ENCODE data around the gene SUCO. TPM values are rescaled to one million over a fixed set of nuclear protein-coding genes. Genes with fewer than 3 reads are reported as not detected.
A peak's percentile ranks its signal among the peaks of the same experiment; 100 is the strongest.

SUCO gene
- total and polyA plus RNA-seq, 5 donors from 2014 or later = 9.0 to 108 (median 15.5) TPM

- no peaks in the 10 kb centered on the region for H3K9me3 ChIP-seq (ENCODE audit: control insufficient read depth in 2 of 2, low read length in 2 of 2)
- H3K4me3 ChIP-seq (ENCODE audit: low read depth, low read length) = no peak overlapping the region
- no peak overlapping the region for H3K27ac Mint-ChIP-seq
- H3K27ac ChIP-seq (ENCODE audit: insufficient read depth, low read length, poor library complexity, severe bottlenecking) = no peak overlapping the region
- DNase-seq (no peak), ATAC-seq (ENCODE audit: low read depth in 2 of 2) (no peak)
- H3K4me3 Mint-ChIP-seq = no peak overlapping the region
- H3K9me3 Mint-ChIP-seq = peaks cover 0 to 4% (median 0%) of the 10 kb centered on the region in 7 donors
- peaks cover 40% of the 10 kb centered on the region for H3K36me3 Mint-ChIP-seq
- no peaks in the 10 kb centered on the region for H3K27me3 ChIP-seq (ENCODE audit: control insufficient read depth, insufficient read depth, low read length)
- peaks cover 8 to 18% (median 13%) of the 10 kb centered on the region in 4 donors for H3K4me1 Mint-ChIP-seq
- H3K27me3 Mint-ChIP-seq = no peaks in the 10 kb centered on the region
- H3K36me3 ChIP-seq (ENCODE audit: control insufficient read depth, insufficient read depth, low read length) = peaks cover 41% of the 10 kb centered on the region
- peaks cover 4% of the 10 kb centered on the region for H3K4me1 ChIP-seq (ENCODE audit: control insufficient read depth, insufficient read depth, low read length, poor library complexity, severe bottlenecking)
These were observed 67.7 kb downstream of the SUCO start for GRCh38 chr1:172600615-172601014.

DNA sequence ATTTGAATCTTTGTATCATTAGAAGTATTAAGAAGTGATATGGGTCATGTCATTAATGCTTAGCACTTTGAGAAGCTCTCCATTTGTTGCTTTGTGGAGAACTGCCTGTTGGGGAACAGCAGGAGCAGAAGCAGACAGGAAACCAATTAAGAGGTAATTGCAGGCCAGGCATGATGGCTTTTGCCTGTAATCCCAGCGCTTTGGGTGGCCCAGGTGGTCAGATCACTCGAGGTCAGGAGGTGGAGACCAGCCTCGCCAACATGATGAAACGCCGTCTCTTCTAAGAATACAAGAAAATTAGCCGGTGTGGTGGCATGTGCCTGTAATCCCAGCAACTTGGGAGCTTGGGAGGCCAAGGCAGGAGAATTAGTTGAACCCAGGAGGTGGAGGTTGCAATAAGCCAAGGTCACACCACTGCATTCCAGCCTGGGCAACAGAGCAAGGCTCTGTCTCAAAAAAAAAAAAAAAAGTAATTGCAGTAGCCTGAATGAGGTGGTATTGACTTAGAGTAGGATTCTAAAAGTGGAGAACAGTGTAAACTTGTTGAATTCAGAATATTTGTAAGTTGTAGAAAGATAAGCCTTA is 68.2 kb downstream of the SUCO start:
- Histone ChIP-seq H3K27ac (ENCODE audit: insufficient read depth, low read length, poor library complexity, severe bottlenecking) (no peak overlapping the region), H3K36me3 (ENCODE audit: control insufficient read depth, insufficient read depth, low read length) (peaks cover 43% of the 10 kb centered on the region), H3K4me3 (ENCODE audit: low read depth, low read length) (no peak overlapping the region), H3K27me3 (ENCODE audit: control insufficient read depth, insufficient read depth, low read length) (no peaks in the 10 kb centered on the region), H3K9me3 (ENCODE audit: control insufficient read depth in 2 of 2, low read length in 2 of 2) (no peaks in the 10 kb centered on the region), H3K4me1 (ENCODE audit: control insufficient read depth, insufficient read depth, low read length, poor library complexity, severe bottlenecking) (peaks cover 4% of the 10 kb centered on the region)
- Mint-ChIP-seq H3K27me3 (no peaks in the 10 kb centered on the region), H3K36me3 (peaks cover 35% of the 10 kb centered on the region), H3K9me3 (no peaks in the 10 kb centered on the region), H3K4me3 (no peak overlapping the region), H3K27ac (peak overlapping the region in 1 of 3 donors; percentile 1), H3K4me1 (peaks cover 6 to 13% (median 10%) of the 10 kb centered on the region in 4 donors)
- no peak for DNase-seq
- no peak for ATAC-seq (ENCODE audit: low read depth in 2 of 2)

DNA sequence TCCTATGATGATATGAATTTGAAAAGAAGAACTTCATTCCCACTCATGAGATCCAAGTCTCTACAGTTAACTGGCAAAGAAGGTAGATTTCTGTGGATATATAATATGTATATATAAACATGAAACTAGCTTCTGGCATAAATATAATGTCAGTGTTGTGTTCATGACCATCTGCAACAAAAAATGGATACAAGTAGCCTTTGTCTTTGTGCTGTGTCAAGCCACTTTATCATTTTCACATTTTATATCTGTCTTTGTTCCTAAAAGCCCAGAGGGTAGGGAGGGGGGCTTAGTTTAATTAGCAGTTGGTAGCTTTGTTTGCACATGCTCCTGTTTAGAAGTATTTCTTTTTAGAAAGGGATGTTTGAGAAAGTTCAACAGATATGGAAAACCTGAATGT is 69.8 kb downstream of the SUCO start:
- DNase-seq (no peak), ATAC-seq (ENCODE audit: low read depth in 2 of 2) (no peak)
- peaks cover 38% of the 10 kb centered on the region for H3K36me3 ChIP-seq (ENCODE audit: control insufficient read depth, insufficient read depth, low read length)
- no peaks in the 10 kb centered on the region for H3K9me3 ChIP-seq (ENCODE audit: control insufficient read depth in 2 of 2, low read length in 2 of 2)
- no peak overlapping the region for H3K27ac ChIP-seq (ENCODE audit: insufficient read depth, low read length, poor library complexity, severe bottlenecking)
- H3K27me3 ChIP-seq (ENCODE audit: control insufficient read depth, insufficient read depth, low read length) = no peaks in the 10 kb centered on the region
- H3K27me3 Mint-ChIP-seq = no peaks in the 10 kb centered on the region
- H3K4me3 Mint-ChIP-seq = no peak overlapping the region
- H3K36me3 Mint-ChIP-seq = peaks cover 20% of the 10 kb centered on the region
- H3K9me3 Mint-ChIP-seq = no peaks in the 10 kb centered on the region
- peaks cover 0 to 12% (median 7%) of the 10 kb centered on the region in 4 donors for H3K4me1 Mint-ChIP-seq
- no peak overlapping the region for H3K4me3 ChIP-seq (ENCODE audit: low read depth, low read length)
- peak overlapping the region in 1 of 3 donors; percentile 15 for H3K27ac Mint-ChIP-seq
- no peaks in the 10 kb centered on the region for H3K4me1 ChIP-seq (ENCODE audit: control insufficient read depth, insufficient read depth, low read length, poor library complexity, severe bottlenecking)

DNA sequence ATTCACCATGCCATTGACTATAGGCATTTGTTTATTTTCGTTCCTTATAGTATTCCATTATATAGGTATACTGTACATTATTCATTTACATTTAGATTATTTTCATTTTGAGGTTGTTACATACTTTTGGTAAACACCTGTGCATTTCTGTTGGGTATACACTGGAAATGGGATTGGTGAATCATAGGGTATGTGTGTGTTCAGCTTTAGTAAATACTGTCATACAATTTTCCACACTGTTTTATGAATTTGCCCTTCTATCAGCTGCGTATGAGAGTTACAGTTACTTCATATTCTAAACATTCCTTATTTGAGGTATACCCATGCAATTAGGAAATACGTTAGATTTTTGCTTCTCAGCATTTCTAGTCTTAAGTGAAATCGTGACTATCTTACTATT is 70.9 kb downstream of the SUCO start:
- Mint-ChIP-seq H3K36me3 (peaks cover 14% of the 10 kb centered on the region), H3K27me3 (no peaks in the 10 kb centered on the region), H3K9me3 (no peaks in the 10 kb centered on the region), H3K4me1 (peaks cover 0 to 6% (median 5%) of the 10 kb centered on the region in 4 donors), H3K4me3 (no peak overlapping the region), H3K27ac (no peak overlapping the region)
- DNase-seq (no peak), ATAC-seq (ENCODE audit: low read depth in 2 of 2) (no peak)
- no peak overlapping the region for H3K27ac ChIP-seq (ENCODE audit: insufficient read depth, low read length, poor library complexity, severe bottlenecking)
- no peaks in the 10 kb centered on the region for H3K9me3 ChIP-seq (ENCODE audit: control insufficient read depth in 2 of 2, low read length in 2 of 2)
- peaks cover 37% of the 10 kb centered on the region for H3K36me3 ChIP-seq (ENCODE audit: control insufficient read depth, insufficient read depth, low read length)
- no peaks in the 10 kb centered on the region for H3K27me3 ChIP-seq (ENCODE audit: control insufficient read depth, insufficient read depth, low read length)
- H3K4me1 ChIP-seq (ENCODE audit: control insufficient read depth, insufficient read depth, low read length, poor library complexity, severe bottlenecking) = no peaks in the 10 kb centered on the region
- H3K4me3 ChIP-seq (ENCODE audit: low read depth, low read length) = no peak overlapping the region

DNA sequence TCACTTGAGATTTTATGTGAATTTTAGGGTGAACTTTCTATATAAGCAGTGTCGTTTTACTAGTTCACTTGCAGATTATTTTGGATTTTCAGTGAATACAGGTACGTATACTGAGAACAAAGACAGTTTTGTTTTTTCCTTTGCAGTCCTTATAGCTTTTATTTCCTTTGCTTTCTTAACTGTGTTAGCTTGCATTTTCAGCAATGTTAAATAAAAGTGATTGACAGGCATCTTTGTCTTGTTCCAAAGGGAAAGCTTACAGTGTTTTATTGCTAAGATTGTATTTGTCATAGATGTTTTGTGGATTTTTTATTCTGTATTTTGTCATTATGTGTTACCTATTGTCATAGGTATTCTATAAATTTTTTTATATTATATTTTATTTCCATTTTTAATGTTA is 72.7 kb downstream of the SUCO start:
- Histone ChIP-seq H3K27ac (ENCODE audit: insufficient read depth, low read length, poor library complexity, severe bottlenecking) (no peak overlapping the region), H3K27me3 (ENCODE audit: control insufficient read depth, insufficient read depth, low read length) (no peaks in the 10 kb centered on the region), H3K4me1 (ENCODE audit: control insufficient read depth, insufficient read depth, low read length, poor library complexity, severe bottlenecking) (no peaks in the 10 kb centered on the region), H3K4me3 (ENCODE audit: low read depth, low read length) (no peak overlapping the region), H3K9me3 (ENCODE audit: control insufficient read depth in 2 of 2, low read length in 2 of 2) (no peaks in the 10 kb centered on the region), H3K36me3 (ENCODE audit: control insufficient read depth, insufficient read depth, low read length) (peaks cover 41% of the 10 kb centered on the region)
- ATAC-seq (ENCODE audit: low read depth in 2 of 2) (no peak), DNase-seq (no peak)
- Mint-ChIP-seq H3K4me3 (no peak overlapping the region), H3K27ac (no peak overlapping the region), H3K27me3 (no peaks in the 10 kb centered on the region), H3K4me1 (peaks cover 2 to 13% (median 7%) of the 10 kb centered on the region in 4 donors), H3K36me3 (peaks cover 25% of the 10 kb centered on the region), H3K9me3 (no peaks in the 10 kb centered on the region)

- Histone ChIP-seq H3K36me3 (ENCODE audit: control insufficient read depth, insufficient read depth, low read length) (peaks cover 43% of the 10 kb centered on the region), H3K4me3 (ENCODE audit: low read depth, low read length) (no peak overlapping the region), H3K4me1 (ENCODE audit: control insufficient read depth, insufficient read depth, low read length, poor library complexity, severe bottlenecking) (no peaks in the 10 kb centered on the region), H3K27ac (ENCODE audit: insufficient read depth, low read length, poor library complexity, severe bottlenecking) (no peak overlapping the region), H3K27me3 (ENCODE audit: control insufficient read depth, insufficient read depth, low read length) (no peaks in the 10 kb centered on the region), H3K9me3 (ENCODE audit: control insufficient read depth in 2 of 2, low read length in 2 of 2) (no peaks in the 10 kb centered on the region)
- DNase-seq (no peak), ATAC-seq (ENCODE audit: low read depth in 2 of 2) (no peak)
- Mint-ChIP-seq H3K9me3 (no peaks in the 10 kb centered on the region), H3K36me3 (peaks cover 29% of the 10 kb centered on the region), H3K4me3 (no peak overlapping the region), H3K4me1 (peaks cover 2 to 13% (median 6%) of the 10 kb centered on the region in 4 donors), H3K27me3 (no peaks in the 10 kb centered on the region), H3K27ac (peak overlapping the region in 1 of 3 donors; percentile 72)
These were observed 74.2 kb downstream of the SUCO start for GRCh38 chr1:172607145-172607544.

- Mint-ChIP-seq H3K9me3 (no peaks in the 10 kb centered on the region), H3K27ac (peak overlapping the region in 1 of 3 donors; percentile 8), H3K4me3 (no peak overlapping the region), H3K4me1 (peaks cover 2 to 16% (median 6%) of the 10 kb centered on the region in 4 donors), H3K27me3 (no peaks in the 10 kb centered on the region), H3K36me3 (peaks cover 27% of the 10 kb centered on the region)
- Histone ChIP-seq H3K27ac (ENCODE audit: insufficient read depth, low read length, poor library complexity, severe bottlenecking) (no peak overlapping the region), H3K9me3 (ENCODE audit: control insufficient read depth in 2 of 2, low read length in 2 of 2) (no peaks in the 10 kb centered on the region), H3K4me3 (ENCODE audit: low read depth, low read length) (no peak overlapping the region), H3K27me3 (ENCODE audit: control insufficient read depth, insufficient read depth, low read length) (no peaks in the 10 kb centered on the region), H3K4me1 (ENCODE audit: control insufficient read depth, insufficient read depth, low read length, poor library complexity, severe bottlenecking) (no peaks in the 10 kb centered on the region), H3K36me3 (ENCODE audit: control insufficient read depth, insufficient read depth, low read length) (peaks cover 36% of the 10 kb centered on the region)
- ATAC-seq (ENCODE audit: low read depth in 2 of 2) (no peak), DNase-seq (no peak)
These were observed 75.2 kb downstream of the SUCO start for GRCh38 chr1:172608098-172608601.

DNA sequence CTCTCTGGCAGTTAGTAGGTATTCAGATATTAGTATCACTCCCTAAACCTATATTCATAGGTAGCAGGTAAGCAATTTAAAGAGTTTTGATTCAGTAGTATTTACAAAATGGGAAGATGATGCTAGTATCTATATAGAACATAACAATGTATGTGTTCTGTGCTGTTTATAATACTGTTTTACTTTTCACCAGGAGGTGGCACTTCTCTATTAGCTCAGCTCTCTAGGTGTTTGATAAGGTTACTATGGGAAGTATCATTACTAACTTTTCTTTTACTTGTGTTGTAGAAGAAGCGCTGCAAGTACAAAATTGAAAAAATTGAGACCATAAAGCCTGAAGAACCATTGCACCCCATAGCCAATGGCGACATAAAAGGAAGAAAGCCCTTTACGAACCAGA is 76.6 kb downstream of the SUCO start:
- no peak overlapping the region for H3K27ac ChIP-seq (ENCODE audit: insufficient read depth, low read length, poor library complexity, severe bottlenecking)
- Mint-ChIP-seq H3K4me3 (no peak overlapping the region), H3K27me3 (no peaks in the 10 kb centered on the region), H3K36me3 (peaks cover 24% of the 10 kb centered on the region), H3K9me3 (no peaks in the 10 kb centered on the region), H3K4me1 (peaks cover 2 to 14% (median 6%) of the 10 kb centered on the region in 4 donors), H3K27ac (peak overlapping the region in 2 of 3 donors; percentile 13 to 26)
- ATAC-seq (ENCODE audit: low read depth in 2 of 2) (peak; percentile 63 to 75), DNase-seq (peak in 2 of 3 donors; percentile 35 to 53)
- H3K4me3 ChIP-seq (ENCODE audit: low read depth, low read length) = no peak overlapping the region
- peaks cover 31% of the 10 kb centered on the region for H3K36me3 ChIP-seq (ENCODE audit: control insufficient read depth, insufficient read depth, low read length)
- no peaks in the 10 kb centered on the region for H3K9me3 ChIP-seq (ENCODE audit: control insufficient read depth in 2 of 2, low read length in 2 of 2)
- no peaks in the 10 kb centered on the region for H3K27me3 ChIP-seq (ENCODE audit: control insufficient read depth, insufficient read depth, low read length)
- no peaks in the 10 kb centered on the region for H3K4me1 ChIP-seq (ENCODE audit: control insufficient read depth, insufficient read depth, low read length, poor library complexity, severe bottlenecking)
